Omental fat pad (tissue), 4 donors: ENCODE results near the gene SLC38A5. TPM values are rescaled to one million over a fixed set of nuclear protein-coding genes. Genes with fewer than 3 reads are reported as not detected.

Experiments used
- ATAC-seq: fragments of 150-250 bp; one replicate; pipeline ENCODE4 v1.9.1; 2016; ENCODE audit warnings: mild to moderate bottlenecking, moderate library complexity; ENCODE audit not compliant: low FRiP score
- DNase-seq: peaks from one replicate; pipeline ENCODE4 v3.0.0-alpha.2; 2019; ENCODE audit warnings: low spot score
- total RNA-seq, 4 donors: library from RNA; depleted of rRNA; stranded (reverse); fragments of >200 nt; gene quantifications; one replicate each; pipeline ENCODE4 v1.1.0, GENCODE V29; 2016
- TF ChIP-seq, protein P1 (sequence below), 3 donors: fragments of 450-650 bp; IDR thresholded peaks; one replicate each; pipeline ENCODE4 v1.5.1; 2016 to 2017; ENCODE audit warnings: antibody characterized with exemption in 3 of 3, mild to moderate bottlenecking in 3 of 3, moderate library complexity in 2 of 3

SLC38A5 gene
- total RNA-seq, 4 donors from 2014 or later = 2.8 to 11.9 (median 9.6) TPM

DNA sequence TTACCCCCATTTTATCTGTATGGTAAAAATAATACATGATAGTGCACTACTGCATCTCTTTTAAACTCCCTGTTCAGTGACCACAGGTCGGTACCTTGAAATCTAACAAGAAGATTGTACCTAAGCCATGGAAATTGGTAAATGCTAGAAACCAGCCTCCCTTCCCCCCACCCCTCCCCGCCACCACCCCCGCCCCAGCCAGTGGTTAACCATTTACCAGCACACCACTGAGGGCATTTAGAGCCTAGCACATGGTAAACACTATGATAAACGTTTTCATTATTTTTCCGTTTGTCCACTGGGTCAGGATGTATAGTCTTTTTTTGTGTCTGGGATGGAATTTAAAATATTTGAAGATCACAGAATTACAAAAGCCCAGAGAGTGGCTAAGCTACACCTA lies 5.2 kb upstream of the SLC38A5 start:
- ATAC-seq (no peak), DNase-seq (no peak)
- TF ChIP-seq, protein P1, sequence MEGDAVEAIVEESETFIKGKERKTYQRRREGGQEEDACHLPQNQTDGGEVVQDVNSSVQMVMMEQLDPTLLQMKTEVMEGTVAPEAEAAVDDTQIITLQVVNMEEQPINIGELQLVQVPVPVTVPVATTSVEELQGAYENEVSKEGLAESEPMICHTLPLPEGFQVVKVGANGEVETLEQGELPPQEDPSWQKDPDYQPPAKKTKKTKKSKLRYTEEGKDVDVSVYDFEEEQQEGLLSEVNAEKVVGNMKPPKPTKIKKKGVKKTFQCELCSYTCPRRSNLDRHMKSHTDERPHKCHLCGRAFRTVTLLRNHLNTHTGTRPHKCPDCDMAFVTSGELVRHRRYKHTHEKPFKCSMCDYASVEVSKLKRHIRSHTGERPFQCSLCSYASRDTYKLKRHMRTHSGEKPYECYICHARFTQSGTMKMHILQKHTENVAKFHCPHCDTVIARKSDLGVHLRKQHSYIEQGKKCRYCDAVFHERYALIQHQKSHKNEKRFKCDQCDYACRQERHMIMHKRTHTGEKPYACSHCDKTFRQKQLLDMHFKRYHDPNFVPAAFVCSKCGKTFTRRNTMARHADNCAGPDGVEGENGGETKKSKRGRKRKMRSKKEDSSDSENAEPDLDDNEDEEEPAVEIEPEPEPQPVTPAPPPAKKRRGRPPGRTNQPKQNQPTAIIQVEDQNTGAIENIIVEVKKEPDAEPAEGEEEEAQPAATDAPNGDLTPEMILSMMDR (IDR thresholded peaks at IDR 0.05) = no peak

DNA sequence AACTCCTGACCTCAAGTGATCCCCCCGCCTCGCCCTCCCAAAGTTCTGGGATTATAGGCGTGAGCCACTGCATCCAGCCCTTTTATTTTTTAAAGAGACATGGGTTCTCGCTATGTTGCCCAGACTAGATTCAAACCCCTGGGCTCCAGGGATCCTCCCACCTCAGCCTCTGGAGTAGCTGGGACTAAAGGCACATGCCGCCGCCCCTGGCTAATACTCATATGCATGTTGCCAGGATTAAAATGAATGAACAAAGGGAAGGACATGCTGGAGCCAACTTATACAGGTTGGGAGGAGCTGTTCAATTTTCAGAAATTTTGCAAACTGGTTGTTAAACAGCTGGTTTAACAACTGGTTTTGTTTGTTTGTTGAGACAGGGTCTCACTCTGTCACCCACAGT lies 4.5 kb upstream of the SLC38A5 start:
- no peak for DNase-seq
- no peak for ATAC-seq
- TF ChIP-seq, protein P1 (IDR thresholded peaks at IDR 0.05) = no peak

GRCh38 chrX:48474127-48474526 lies 4.1 kb upstream of the SLC38A5 start:
- no peak for ATAC-seq
- TF ChIP-seq, protein P1 (IDR thresholded peaks at IDR 0.05) = no peak
- DNase-seq = no peak

- DNase-seq (no peak), ATAC-seq (no peak)
- TF ChIP-seq, protein P1 (IDR thresholded peaks at IDR 0.05) = no peak
Measured at GRCh38 chrX:48473704-48473990, 3.6 kb upstream of the SLC38A5 start.

DNA sequence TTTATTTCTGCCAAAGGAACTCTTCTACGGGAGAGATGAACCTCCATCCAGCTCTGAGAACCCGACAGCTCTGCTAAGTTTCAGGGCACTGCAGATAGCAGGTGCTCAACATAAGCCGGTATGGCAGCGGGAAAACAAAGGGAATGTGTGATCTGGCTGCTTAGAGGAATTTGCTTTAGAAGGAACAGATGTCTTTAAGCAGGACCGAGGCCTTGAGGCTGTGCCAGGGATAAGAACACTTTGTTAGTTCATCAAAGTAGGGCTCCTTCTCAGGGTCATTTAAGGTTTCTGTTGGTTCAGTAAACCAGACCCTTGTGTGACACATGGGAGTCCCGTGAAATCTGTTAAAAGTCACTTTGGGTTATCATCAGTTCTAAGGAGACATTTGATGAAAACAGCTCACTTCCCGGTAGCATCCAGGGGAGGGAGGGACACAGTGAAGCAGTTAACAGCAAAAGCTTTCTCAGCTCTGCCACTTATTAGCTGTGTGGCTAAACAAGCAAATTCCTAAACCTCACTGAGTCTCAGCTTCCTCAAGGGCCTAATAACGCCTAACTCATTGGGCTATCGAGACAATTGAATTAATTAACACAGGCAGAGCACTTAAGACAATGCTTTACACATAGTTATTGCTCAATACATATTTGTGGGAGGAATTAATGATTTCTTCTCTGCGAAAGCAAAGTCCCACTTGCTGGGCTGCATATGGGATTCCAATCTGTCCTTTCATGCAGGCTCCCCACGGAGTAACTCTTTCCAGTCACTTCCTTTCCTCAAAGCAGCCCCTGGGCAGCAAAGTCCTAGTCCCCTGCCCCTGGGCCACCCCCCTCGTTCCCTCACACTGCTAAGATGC lies 3.0 kb upstream of the SLC38A5 start:
- no peak for ATAC-seq
- DNase-seq = no peak

DNA sequence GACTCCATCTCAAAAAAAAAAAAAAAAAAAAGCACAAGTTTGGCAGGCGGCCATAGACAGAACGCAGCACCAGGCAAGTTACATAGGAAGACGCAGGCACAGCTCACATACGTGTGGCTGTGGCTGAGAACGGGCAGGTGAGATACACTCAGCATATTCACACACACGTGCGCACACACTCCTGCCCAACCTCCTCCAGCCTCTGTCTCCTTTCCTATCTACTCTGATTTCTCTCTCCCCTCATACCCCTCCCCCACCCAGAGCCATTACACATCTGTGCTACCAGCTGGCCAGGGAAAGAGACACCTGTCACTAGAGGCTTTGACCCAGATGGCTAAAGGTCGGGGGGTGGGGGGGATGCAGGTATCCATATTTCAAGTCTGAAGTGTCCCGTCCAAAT lies 2.2 kb upstream of the SLC38A5 start:
- ATAC-seq (no peak), DNase-seq (no peak)
- TF ChIP-seq, protein P1 (IDR thresholded peaks at IDR 0.05) = no peak

More for the DNA sequence above, 3.0 kb upstream of the SLC38A5 start:
- TF ChIP-seq, protein P1 (IDR thresholded peaks at IDR 0.05) = no peak

DNA sequence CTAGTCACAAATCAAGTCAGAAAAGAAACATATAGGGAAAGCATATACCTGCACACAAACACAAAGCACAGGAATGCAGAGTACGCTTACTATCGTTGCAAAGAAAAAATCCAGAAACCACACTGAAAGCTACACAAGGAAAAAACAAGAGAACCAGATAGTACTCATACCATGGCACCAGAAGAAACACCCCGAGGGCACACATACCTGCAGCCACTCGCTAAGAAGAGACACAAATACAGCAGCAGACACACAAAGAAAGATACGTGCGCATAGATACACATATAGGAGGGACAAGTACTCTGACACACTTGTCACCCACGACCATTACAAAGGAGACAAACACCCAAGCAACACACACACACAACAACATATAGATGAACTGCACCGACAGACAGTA lies 1.4 kb upstream of the SLC38A5 start:
- DNase-seq (no peak), ATAC-seq (no peak)
- TF ChIP-seq, protein P1 (IDR thresholded peaks at IDR 0.05) = no peak
